ENCODE data around the gene SLC7A14.

DNA sequence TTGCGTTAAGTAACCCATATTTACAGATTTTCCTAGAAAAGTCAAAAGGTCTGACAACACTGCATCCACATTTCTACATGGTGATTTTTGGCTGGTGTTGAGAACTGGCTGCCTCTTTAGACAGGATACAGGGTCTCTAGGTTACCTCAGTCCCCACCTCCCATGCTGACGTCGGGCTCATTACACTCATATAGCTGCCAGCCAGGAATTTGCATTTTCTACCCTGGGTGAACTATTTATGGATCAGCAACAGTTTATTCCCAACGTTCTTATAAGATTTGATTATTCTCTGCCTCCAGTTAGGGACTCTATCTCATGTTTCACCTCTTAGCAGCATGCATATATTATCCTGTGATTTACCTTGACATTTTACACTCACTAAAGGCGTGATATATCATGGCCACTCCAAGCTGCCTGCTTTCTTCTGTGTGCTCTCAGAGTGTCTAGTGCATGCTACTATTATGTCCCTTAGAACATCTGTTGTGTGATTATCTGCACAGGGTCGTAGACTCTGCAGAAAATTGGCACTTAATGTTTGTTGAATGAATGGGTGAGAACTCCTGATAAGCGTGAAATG is 118.2 kb downstream of the SLC7A14 start:
- TF ChIP-seq, protein P1, sequence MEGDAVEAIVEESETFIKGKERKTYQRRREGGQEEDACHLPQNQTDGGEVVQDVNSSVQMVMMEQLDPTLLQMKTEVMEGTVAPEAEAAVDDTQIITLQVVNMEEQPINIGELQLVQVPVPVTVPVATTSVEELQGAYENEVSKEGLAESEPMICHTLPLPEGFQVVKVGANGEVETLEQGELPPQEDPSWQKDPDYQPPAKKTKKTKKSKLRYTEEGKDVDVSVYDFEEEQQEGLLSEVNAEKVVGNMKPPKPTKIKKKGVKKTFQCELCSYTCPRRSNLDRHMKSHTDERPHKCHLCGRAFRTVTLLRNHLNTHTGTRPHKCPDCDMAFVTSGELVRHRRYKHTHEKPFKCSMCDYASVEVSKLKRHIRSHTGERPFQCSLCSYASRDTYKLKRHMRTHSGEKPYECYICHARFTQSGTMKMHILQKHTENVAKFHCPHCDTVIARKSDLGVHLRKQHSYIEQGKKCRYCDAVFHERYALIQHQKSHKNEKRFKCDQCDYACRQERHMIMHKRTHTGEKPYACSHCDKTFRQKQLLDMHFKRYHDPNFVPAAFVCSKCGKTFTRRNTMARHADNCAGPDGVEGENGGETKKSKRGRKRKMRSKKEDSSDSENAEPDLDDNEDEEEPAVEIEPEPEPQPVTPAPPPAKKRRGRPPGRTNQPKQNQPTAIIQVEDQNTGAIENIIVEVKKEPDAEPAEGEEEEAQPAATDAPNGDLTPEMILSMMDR (IDR thresholded peaks at IDR 0.05 in 2 of 3, conservative IDR thresholded peaks at IDR 0.05 in 1 of 3; ENCODE audit: control insufficient read depth in 2 of 3, extremely low read depth in 1 of 3, insufficient read depth in 1 of 3, low read depth in 3 of 3, low read length in 3 of 3): no peak
- TF ChIP-seq LARP7 (IDR thresholded peaks at IDR 0.05) (no peak), JUNB (IDR thresholded peaks at IDR 0.05) (no peak), MXI1 (IDR thresholded peaks at IDR 0.05; ENCODE audit: low read depth, low read length) (no peak), TAF1 (IDR thresholded peaks at IDR 0.05; ENCODE audit: borderline replicate concordance, low read depth, low read length) (no peak), SMAD1 (IDR thresholded peaks at IDR 0.05; ENCODE audit: low read depth, partially characterized antibody) (no peak)
- TF ChIP-seq, protein P2, sequence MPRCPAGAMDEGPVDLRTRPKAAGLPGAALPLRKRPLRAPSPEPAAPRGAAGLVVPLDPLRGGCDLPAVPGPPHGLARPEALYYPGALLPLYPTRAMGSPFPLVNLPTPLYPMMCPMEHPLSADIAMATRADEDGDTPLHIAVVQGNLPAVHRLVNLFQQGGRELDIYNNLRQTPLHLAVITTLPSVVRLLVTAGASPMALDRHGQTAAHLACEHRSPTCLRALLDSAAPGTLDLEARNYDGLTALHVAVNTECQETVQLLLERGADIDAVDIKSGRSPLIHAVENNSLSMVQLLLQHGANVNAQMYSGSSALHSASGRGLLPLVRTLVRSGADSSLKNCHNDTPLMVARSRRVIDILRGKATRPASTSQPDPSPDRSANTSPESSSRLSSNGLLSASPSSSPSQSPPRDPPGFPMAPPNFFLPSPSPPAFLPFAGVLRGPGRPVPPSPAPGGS (IDR thresholded peaks at IDR 0.05; ENCODE audit: borderline replicate concordance, insufficient read depth, low read depth, low read length, poor library complexity, severe bottlenecking): no peak
